ENCODE measurements around the gene GRIP1.

DNA sequence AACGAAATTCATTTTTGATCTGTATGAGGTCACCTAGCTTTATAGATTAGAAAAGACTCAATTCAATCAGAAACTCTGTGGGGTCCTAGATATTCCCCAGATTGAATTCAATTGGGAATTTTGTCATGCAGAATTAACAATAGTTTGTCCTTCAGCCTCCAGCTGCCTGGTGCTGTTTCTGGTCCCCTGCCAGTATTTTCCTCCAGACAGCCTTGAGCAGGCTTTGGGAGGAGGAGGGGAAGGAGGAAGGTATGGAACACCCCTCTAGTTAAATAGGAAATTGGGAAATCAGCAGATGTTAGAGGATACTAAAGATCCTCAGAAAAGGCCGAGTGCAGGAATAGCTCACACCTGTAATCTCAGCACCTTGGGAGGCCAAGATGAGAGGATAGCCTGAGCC, 10.6 kb downstream of the GRIP1 start:
- TF ChIP-seq, protein P1, sequence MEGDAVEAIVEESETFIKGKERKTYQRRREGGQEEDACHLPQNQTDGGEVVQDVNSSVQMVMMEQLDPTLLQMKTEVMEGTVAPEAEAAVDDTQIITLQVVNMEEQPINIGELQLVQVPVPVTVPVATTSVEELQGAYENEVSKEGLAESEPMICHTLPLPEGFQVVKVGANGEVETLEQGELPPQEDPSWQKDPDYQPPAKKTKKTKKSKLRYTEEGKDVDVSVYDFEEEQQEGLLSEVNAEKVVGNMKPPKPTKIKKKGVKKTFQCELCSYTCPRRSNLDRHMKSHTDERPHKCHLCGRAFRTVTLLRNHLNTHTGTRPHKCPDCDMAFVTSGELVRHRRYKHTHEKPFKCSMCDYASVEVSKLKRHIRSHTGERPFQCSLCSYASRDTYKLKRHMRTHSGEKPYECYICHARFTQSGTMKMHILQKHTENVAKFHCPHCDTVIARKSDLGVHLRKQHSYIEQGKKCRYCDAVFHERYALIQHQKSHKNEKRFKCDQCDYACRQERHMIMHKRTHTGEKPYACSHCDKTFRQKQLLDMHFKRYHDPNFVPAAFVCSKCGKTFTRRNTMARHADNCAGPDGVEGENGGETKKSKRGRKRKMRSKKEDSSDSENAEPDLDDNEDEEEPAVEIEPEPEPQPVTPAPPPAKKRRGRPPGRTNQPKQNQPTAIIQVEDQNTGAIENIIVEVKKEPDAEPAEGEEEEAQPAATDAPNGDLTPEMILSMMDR (IDR thresholded peaks at IDR 0.05; ENCODE audit: low read depth, low read length): no peak
- no peak for TF ChIP-seq POLR2A (IDR thresholded peaks at IDR 0.05; ENCODE audit: extremely low read depth, insufficient read length)
- TF ChIP-seq, protein P2, sequence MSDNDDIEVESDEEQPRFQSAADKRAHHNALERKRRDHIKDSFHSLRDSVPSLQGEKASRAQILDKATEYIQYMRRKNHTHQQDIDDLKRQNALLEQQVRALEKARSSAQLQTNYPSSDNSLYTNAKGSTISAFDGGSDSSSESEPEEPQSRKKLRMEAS (IDR thresholded peaks at IDR 0.05; ENCODE audit: low read depth, low read length): no peak
- no peak for TF ChIP-seq MYC (IDR thresholded peaks at IDR 0.05; ENCODE audit: low read depth, low read length)

Measured in NB4 (cell line).